Central memory CD8-positive, alpha-beta T cell (primary cell): ENCODE data around the gene ACVR1.
"Not testable (repeated sequence)": the region's sequence is repeated elsewhere in the genome, so short reads cannot be mapped to it uniquely, and the experiment has no call there.

ENCODE experiments used
- ATAC-seq: fragments of 150-1000 bp; cut with Tn5 transposase; replicated peaks from 2 replicates; pipeline ENCODE4 v1.10.0; 2022; ENCODE audit warnings: mild to moderate bottlenecking, moderate FRiP score, moderate number of reproducible peaks; ENCODE audit not compliant: poor library complexity, severe bottlenecking; ENCODE audit errors: extremely low read depth
- DNase-seq, 2 donors: peaks; one replicate each; pipeline ENCODE4 v3.0.0; 2021; ENCODE audit warnings: low spot score in 2 of 2
- H3K27ac Mint-ChIP-seq: one replicate; pipeline ENCODE4 v1.8.0; 2022; ENCODE audit warnings: low read depth, mild to moderate bottlenecking, moderate library complexity, mixed read lengths
- H3K27me3 Mint-ChIP-seq: one replicate; pipeline ENCODE4 v1.8.0; 2022; ENCODE audit warnings: mixed read lengths
- H3K36me3 Mint-ChIP-seq: one replicate; pipeline ENCODE4 v1.8.0; 2022; ENCODE audit warnings: mild to moderate bottlenecking, moderate library complexity, mixed read lengths; ENCODE audit not compliant: insufficient read depth
- H3K4me1 Mint-ChIP-seq: one replicate; pipeline ENCODE4 v1.8.0; 2022; ENCODE audit warnings: mixed read lengths
- H3K4me3 Mint-ChIP-seq: one replicate; pipeline ENCODE4 v1.8.0; 2022; ENCODE audit warnings: mild to moderate bottlenecking, moderate library complexity, mixed read lengths
- H3K9me3 Mint-ChIP-seq: one replicate; pipeline ENCODE4 v1.8.0; 2022; ENCODE audit warnings: mixed read lengths

ACVR1 gene

GRCh38 chr2:157726946-157727345 is 149.2 kb downstream of the ACVR1 start:
- Mint-ChIP-seq H3K4me1 (no peaks in the 10 kb centered on the region), H3K4me3 (no peak overlapping the region), H3K27ac (no peak overlapping the region), H3K9me3 (peaks cover 15% of the 10 kb centered on the region), H3K36me3 (peaks cover 2% of the 10 kb centered on the region), H3K27me3 (no peaks in the 10 kb centered on the region)
- DNase-seq (no peak), ATAC-seq (no peak)

GRCh38 chr2:157725846-157726245 is 150.3 kb downstream of the ACVR1 start:
- Mint-ChIP-seq H3K9me3 (peaks cover 15% of the 10 kb centered on the region), H3K36me3 (peaks cover 2% of the 10 kb centered on the region), H3K27ac (no peak overlapping the region), H3K4me3 (no peak overlapping the region), H3K4me1 (no peaks in the 10 kb centered on the region), H3K27me3 (no peaks in the 10 kb centered on the region)
- ATAC-seq (no peak), DNase-seq (no peak)

DNA sequence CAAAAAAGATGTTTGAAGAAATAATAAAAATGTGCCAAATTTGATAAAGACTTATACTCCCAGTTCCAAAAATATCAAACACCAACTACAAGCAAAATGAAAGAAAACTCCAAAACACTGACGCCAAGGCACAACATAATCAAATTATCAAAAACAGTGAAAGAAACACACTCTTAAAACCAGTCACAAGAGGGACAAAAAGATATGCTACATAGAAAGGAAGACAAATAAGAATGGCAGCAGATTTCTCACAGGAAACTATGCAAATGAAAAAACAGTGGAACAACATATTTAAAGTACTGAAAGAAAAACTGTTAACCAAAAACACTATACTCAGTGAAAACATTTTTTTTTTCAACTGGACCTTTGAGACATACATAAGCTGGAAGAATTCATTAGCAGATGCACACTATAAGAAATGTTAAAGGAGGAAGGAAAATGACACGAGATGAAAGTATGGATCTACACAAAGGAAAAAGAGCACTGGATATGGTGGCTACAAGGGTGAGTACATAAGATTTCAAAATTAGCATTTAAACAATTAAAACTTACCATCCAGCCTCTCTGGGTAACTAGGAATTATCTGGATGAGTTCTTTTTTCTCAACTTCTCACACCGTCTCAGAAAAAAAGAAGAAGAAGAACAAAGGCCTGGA is 153.4 kb downstream of the ACVR1 start:
- ATAC-seq: no peak
- Mint-ChIP-seq H3K4me3 (no peak overlapping the region), H3K9me3 (peaks cover 15% of the 10 kb centered on the region), H3K4me1 (no peaks in the 10 kb centered on the region), H3K36me3 (peaks cover 2% of the 10 kb centered on the region), H3K27me3 (no peaks in the 10 kb centered on the region), H3K27ac (no peak overlapping the region)
- DNase-seq: no peak

DNA sequence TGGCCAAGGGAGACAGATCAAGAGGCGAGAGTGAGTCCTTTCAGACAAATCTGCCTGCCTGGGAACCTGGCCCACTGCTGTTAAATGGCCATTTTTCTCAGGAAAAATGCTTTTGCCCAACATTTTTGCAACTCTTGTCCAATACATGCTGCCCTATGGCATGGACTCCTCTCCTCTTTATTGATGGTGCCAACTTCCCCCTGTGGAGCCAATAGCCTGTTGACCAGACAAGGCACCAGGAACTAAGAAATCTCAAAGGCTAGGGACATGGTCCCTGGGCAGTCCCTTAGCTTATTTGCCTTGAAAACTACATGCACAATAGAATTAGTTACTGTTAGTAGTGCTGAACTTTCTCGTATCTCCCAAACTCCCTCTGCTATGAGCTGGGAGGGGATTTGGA is 155.6 kb downstream of the ACVR1 start:
- H3K27ac Mint-ChIP-seq: no peak overlapping the region
- no peak for DNase-seq
- ATAC-seq: no peak
- H3K9me3 Mint-ChIP-seq: peaks cover 15% of the 10 kb centered on the region
- H3K27me3 Mint-ChIP-seq: no peaks in the 10 kb centered on the region
- no peaks in the 10 kb centered on the region for H3K36me3 Mint-ChIP-seq
- no peak overlapping the region for H3K4me3 Mint-ChIP-seq
- no peaks in the 10 kb centered on the region for H3K4me1 Mint-ChIP-seq

DNA sequence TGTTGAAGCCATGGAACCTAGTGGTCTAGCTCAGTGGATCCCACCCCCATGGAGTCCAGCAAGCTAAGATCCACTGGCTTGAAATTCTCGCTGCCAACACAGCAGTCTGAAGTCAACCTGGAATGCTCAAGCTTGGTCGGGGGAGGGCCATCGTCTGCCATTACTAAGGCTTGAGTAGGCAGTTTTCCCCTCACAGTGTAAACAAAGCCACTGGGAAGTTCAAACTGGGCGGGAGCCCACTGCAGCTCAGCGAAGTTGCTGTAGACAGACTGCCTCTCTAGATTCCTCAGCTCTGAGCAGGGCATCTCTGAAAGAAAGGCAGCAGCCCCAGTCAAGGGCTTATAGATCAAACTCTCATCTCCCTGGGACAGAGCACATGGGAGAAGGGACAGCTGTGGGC is 171.5 kb downstream of the ACVR1 start:
- H3K27ac Mint-ChIP-seq, H3K4me3 Mint-ChIP-seq, DNase-seq, ATAC-seq, H3K4me1 Mint-ChIP-seq, H3K36me3 Mint-ChIP-seq: not testable (repeated sequence)
- Mint-ChIP-seq H3K9me3 (peaks cover 36% of the 10 kb centered on the region), H3K27me3 (peaks cover 29% of the 10 kb centered on the region)

DNA sequence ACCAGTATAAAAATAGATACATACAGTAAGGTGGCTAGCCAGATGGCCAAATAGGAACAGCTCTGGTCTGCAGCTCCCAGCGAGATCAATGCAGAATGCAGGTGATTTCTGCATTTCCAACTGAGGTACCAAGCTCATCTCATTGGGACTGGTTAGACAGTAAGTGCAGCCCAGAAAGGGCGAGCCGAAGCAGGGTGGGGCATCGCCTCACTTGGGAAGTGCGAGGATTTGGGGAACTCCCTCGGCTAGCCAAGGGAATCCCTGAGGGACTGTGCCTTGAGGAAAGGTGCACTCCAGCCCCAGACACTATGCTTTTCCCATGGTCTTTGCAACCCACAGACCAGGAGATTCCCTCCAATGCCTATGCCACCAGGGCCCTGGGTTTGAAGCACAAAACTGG is 172.0 kb downstream of the ACVR1 start:
- not testable (repeated sequence) for H3K4me1 Mint-ChIP-seq, H3K27ac Mint-ChIP-seq, H3K36me3 Mint-ChIP-seq, ATAC-seq, H3K4me3 Mint-ChIP-seq, DNase-seq
- Mint-ChIP-seq H3K9me3 (peaks cover 37% of the 10 kb centered on the region), H3K27me3 (peaks cover 29% of the 10 kb centered on the region)

- Mint-ChIP-seq H3K4me1 (no peaks in the 10 kb centered on the region), H3K4me3 (no peak overlapping the region), H3K36me3 (no peaks in the 10 kb centered on the region), H3K27ac (no peak overlapping the region), H3K9me3 (peaks cover 17% of the 10 kb centered on the region), H3K27me3 (peaks cover 12% of the 10 kb centered on the region)
- DNase-seq: no peak
- ATAC-seq: no peak
Measured at GRCh38 chr2:157699806-157700205, 176.3 kb downstream of the ACVR1 start.

DNA sequence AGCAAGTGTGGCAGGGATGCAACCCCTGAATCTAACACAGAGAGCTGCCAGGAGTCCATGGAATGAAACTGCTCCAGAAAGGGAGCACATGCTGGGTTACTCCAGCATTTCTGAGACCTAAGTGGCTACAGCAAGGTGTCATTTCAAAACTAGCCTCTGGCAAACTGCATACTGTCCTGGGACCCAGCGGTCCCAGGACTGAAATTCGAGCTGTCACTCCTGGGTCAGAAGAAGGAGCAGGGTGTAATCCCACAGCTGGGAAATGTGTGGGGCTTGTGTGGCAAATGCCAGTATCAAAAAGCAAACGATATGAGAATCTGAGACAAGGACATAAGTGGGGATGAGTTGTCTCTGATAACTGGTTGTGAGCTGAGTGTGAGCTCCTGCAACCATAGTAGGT is 177.1 kb downstream of the ACVR1 start:
- H3K27ac Mint-ChIP-seq: no peak overlapping the region
- peaks cover 17% of the 10 kb centered on the region for H3K9me3 Mint-ChIP-seq
- H3K4me1 Mint-ChIP-seq: no peaks in the 10 kb centered on the region
- DNase-seq (no peak), ATAC-seq (no peak)
- H3K4me3 Mint-ChIP-seq: no peak overlapping the region
- H3K27me3 Mint-ChIP-seq: peaks cover 12% of the 10 kb centered on the region
- H3K36me3 Mint-ChIP-seq: no peaks in the 10 kb centered on the region

GRCh38 chr2:157698430-157698829 is 177.7 kb downstream of the ACVR1 start:
- Mint-ChIP-seq H3K36me3 (no peaks in the 10 kb centered on the region), H3K4me3 (no peak overlapping the region), H3K27ac (no peak overlapping the region), H3K4me1 (no peaks in the 10 kb centered on the region), H3K27me3 (peaks cover 12% of the 10 kb centered on the region), H3K9me3 (peaks cover 17% of the 10 kb centered on the region)
- DNase-seq (no peak), ATAC-seq (no peak)

- ATAC-seq (no peak), DNase-seq (no peak)
- Mint-ChIP-seq H3K27ac (no peak overlapping the region), H3K4me3 (no peak overlapping the region), H3K27me3 (peaks cover 12% of the 10 kb centered on the region), H3K36me3 (no peaks in the 10 kb centered on the region), H3K9me3 (peaks cover 12% of the 10 kb centered on the region), H3K4me1 (no peaks in the 10 kb centered on the region)
Measured at GRCh38 chr2:157696036-157696435, 180.1 kb downstream of the ACVR1 start.

DNA sequence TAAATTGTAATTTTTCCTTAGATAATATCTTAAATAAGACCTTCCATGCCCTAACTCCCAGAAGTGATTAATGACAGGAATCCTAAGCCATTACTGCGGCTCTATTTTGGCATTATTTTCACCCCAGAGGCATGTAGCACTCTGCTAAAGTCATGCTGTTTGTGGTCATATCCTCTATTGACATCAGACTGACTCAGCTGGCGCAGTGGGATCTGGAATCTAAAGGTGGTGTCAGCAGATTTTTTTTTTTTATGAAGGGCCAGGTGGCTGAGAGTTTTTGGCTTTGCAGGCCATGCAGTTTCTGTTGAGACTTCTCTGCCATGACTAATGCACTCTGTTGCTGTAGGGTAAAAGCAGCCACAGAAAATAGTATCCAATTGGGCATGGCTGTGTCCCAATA is 183.4 kb downstream of the ACVR1 start:
- H3K4me3 Mint-ChIP-seq: no peak overlapping the region
- no peaks in the 10 kb centered on the region for H3K36me3 Mint-ChIP-seq
- ATAC-seq: no peak
- no peaks in the 10 kb centered on the region for H3K4me1 Mint-ChIP-seq
- peaks cover 12% of the 10 kb centered on the region for H3K27me3 Mint-ChIP-seq
- H3K9me3 Mint-ChIP-seq: no peaks in the 10 kb centered on the region
- DNase-seq: no peak
- no peak overlapping the region for H3K27ac Mint-ChIP-seq

GRCh38 chr2:157691695-157692094 is 184.4 kb downstream of the ACVR1 start:
- Mint-ChIP-seq H3K27ac (no peak overlapping the region), H3K27me3 (peaks cover 19% of the 10 kb centered on the region), H3K9me3 (no peaks in the 10 kb centered on the region), H3K36me3 (no peaks in the 10 kb centered on the region), H3K4me1 (no peaks in the 10 kb centered on the region), H3K4me3 (no peak overlapping the region)
- no peak for DNase-seq
- ATAC-seq: no peak

DNA sequence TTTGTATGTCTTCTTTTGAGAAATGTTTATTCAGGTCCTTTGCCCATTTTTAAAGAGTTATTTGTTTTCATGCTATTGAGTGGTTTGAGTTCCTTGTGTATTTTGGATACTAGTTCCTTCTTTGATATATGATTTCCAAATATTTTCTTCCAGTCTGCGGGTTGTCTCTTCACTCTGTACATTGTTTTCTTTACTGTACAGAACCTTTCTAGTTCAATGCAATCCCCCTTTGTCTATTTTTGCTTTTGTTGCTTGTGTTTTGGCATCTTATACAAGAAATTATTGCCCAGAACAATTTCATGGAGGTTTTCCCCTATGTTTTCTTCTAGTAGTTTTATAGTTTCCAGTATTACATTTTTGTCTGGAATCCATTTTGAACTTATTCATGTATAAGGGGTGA is 185.0 kb downstream of the ACVR1 start:
- DNase-seq (no peak), ATAC-seq (no peak)
- Mint-ChIP-seq H3K4me1 (no peaks in the 10 kb centered on the region), H3K27me3 (peaks cover 23% of the 10 kb centered on the region), H3K9me3 (no peaks in the 10 kb centered on the region), H3K36me3 (no peaks in the 10 kb centered on the region), H3K4me3 (no peak overlapping the region), H3K27ac (no peak overlapping the region)
